GM10248 (cell line): Measurements from ENCODE around the gene TMEM60.

Experiments used
- CTCF ChIA-PET: fragments of 300-600 bp; sonication (Branson Sonifier 250); formaldehyde crosslinking; extraction: SDS; loops from one replicate; lab custom pipeline; 2021; ENCODE audit warnings: antibody characterized with exemption; lab: Yijun Ruan, JAX
- POLR2A ChIA-PET: fragments of 350-650 bp; sonication (Branson Sonifier 250); formaldehyde crosslinking; extraction: SDS; loops from one replicate; lab custom pipeline; 2020; ENCODE audit warnings: antibody characterized with exemption; lab: Yijun Ruan, JAX
- DNase-seq: peaks from one replicate; pipeline ENCODE4 v3.0.0; 2012; ENCODE audit errors: extremely low spot score
- TF ChIP-seq, protein P1 (sequence below): IDR thresholded peaks from 2 replicates; pipeline ENCODE4 v1.5.1; 2012; ENCODE audit warnings: mild to moderate bottlenecking, low read depth; ENCODE audit errors: extremely low read depth, missing control alignments, control extremely low read depth

The TMEM60 gene

DNA sequence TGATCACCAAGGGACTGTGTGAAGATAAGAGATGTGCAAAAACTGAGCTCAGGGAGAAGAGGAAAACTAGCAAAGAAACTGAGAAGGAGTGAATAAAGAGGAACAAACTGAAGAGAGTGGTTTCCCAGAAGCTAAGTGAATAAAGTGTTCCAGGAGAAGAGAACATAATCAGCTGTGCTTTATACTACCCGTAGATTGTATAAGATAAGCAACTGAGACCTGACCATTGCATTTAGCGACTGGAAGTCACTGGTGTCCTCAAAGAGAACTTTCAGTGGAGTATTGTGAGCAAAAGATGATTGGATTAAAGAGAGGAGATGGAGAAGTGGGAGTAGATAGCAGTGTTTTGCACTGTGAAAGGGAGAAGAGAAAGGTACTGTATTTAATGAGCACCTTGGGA, 14.9 kb upstream of the TMEM60 start:
- no peak for DNase-seq
- CTCF ChIA-PET = interaction anchor here (1.4 to 3.3 kb wide), 3 partner anchors 10 to 16 kb away, joined by 3 to 14 read pairs (median 10); partner anchors contain the start of genes PHTF2 and TMEM60
- POLR2A ChIA-PET = no interaction called here
- TF ChIP-seq, protein P1, sequence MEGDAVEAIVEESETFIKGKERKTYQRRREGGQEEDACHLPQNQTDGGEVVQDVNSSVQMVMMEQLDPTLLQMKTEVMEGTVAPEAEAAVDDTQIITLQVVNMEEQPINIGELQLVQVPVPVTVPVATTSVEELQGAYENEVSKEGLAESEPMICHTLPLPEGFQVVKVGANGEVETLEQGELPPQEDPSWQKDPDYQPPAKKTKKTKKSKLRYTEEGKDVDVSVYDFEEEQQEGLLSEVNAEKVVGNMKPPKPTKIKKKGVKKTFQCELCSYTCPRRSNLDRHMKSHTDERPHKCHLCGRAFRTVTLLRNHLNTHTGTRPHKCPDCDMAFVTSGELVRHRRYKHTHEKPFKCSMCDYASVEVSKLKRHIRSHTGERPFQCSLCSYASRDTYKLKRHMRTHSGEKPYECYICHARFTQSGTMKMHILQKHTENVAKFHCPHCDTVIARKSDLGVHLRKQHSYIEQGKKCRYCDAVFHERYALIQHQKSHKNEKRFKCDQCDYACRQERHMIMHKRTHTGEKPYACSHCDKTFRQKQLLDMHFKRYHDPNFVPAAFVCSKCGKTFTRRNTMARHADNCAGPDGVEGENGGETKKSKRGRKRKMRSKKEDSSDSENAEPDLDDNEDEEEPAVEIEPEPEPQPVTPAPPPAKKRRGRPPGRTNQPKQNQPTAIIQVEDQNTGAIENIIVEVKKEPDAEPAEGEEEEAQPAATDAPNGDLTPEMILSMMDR = no peak

DNA sequence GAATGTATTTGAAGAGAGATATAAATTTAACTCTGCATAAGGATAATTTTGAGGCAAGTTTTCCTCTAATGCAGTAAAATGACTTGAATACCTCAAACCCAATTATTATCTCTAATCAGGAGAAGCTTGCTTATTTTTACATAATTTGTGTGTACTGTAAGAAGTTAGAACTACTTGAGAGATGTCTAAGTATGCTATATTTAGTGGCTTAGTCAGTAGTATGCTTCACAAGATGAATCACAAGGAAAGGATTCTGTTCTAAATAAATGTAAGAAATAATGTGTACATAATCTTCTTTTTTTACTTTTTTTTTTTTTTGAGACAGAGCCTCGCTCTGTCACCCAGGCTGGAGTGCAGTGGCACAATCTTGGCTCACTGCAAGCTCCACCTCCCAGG, 14.1 kb upstream of the TMEM60 start:
- TF ChIP-seq, protein P1 = no peak
- no peak for DNase-seq
- ChIA-PET POLR2A (no interaction called here), CTCF (interaction anchor here (0.9 to 3.3 kb wide), 4 partner anchors 9 to 32 kb away, joined by 3 to 14 read pairs (median 7); partner anchors contain the start of genes PHTF2 and TMEM60)

DNA sequence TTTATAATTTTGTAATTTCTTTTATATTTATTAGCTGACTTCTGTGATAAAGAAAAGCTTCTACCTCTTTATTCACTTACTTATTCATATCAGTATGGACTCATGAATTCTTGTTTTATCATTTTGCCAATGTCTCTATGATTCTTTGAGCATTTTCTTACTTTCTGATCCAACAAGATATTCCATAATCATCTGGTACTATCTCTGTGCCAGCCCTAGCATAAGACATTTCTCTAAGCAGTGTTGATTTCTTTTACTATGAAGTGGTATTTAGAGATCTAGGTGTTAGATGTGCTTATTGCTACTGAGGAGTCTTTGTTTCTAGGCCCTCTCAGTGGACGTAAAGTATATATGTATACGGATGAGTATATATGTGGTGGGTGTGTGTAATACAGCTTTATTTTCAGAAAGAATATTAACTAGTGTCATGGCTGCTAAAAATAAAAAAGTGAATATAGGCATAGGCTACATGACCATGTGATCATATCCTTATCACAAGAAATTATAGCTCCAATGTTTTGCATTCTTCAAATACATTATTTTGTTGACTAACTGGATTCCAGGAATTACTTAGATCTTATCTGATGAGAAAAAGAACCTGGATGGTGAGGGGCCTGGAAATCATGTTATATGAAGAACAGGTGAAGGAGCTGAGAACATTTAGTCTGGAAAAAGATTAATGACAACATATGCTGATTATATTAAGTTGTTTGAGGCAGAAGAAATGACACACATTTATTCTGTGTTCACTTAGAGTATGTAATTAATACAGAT, 13.5 kb upstream of the TMEM60 start:
- CTCF ChIA-PET = interaction anchor here (0.7 to 3.3 kb wide), 5 partner anchors 9 to 122 kb away, joined by 3 to 14 read pairs (median 4); partner anchors contain the start of genes PHTF2 and TMEM60
- TF ChIP-seq, protein P1 = no peak
- no peak for DNase-seq
- POLR2A ChIA-PET = no interaction called here

DNA sequence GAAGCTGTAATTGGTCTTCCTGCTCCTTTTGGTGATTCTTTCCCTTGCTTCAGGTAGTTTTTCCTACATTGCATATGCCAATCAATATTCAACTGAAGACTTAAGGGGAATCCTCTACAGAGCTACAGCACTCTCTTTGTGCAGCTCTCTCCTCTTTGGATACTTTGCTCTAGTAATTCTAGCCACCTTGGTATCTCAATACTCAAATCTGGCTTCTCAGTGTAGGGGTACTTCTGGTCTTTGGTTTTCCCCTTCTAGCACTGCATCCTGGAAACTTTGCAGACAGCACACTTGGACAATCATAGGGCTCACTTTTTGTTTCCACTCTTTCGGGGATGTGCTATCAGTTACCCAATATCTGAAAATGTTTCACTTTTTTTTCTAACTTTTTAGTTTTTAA, 10.3 kb upstream of the TMEM60 start:
- ChIA-PET POLR2A (no interaction called here), CTCF (no interaction called here)
- TF ChIP-seq, protein P1 = no peak
- no peak for DNase-seq

DNA sequence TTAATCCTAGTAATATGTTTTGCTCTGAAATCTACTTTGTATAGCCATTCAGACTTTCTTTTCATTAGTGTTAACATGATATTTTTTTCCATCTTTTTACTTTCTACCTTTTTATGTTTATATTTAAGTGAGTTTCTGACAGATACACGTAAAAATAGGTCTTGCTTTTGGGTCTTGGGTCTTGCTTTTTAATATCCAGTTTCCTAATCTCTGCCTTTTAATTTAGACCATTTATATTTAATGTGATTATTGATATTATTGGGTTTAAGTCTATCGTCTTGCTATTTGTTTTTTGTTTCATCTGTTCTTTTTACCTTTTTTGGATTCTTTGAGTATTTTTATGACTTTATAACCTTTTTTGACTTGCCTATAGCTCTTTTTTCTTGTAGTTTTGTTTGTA, 8.2 kb upstream of the TMEM60 start:
- TF ChIP-seq, protein P1 = no peak
- POLR2A ChIA-PET = no interaction called here
- no peak for DNase-seq
- CTCF ChIA-PET = no interaction called here

DNA sequence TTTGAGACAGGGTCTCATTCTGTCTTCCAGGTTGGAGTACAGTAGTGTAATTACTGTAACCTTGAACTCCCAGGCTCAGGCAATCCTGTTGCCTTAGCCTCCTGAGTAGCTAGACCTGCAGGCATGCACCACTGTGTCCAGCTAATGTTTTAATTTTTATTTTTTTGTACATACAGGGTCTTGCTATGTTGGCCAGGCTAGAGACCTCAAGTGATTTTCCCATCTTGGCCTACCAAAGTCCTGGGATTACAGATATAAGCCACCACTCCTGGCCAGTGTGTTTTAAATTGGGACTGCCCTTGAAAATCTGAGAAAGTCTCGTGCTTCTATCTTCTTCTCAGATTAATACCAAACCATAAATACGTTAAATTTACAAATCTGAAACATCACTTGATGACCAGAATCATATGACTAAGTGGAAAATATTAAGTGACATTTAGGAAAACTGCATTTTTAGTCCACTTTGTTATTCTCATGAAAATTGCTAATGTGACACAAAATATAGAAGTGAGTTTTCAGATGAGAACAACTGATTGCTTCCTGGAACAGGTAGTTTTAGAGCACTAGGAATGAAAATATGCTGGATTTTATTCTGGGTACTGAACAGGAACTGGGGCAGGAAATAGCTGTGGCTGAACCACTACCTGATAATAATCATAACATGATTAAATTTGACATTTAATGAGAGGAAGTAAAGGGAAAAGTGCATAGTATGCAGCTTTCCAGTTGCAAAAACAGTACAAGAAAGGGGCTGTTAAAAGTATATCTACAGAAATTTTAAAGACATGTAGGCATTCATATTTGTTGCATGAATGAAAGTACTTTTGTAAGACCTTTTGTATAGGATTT, 4.5 kb upstream of the TMEM60 start:
- ChIA-PET CTCF (interaction anchor here (1.0 to 3.7 kb wide), 3 partner anchors 10 to 100 kb away, joined by 3 to 14 read pairs (median 3); no protein-coding TSS in a partner anchor), POLR2A (no interaction called here)
- DNase-seq = no peak
- TF ChIP-seq, protein P1 = no peak
